ENCODE results near the gene TTLL6.

GRCh38 chr17:48751733-48752398, 65.2 kb downstream of the TTLL6 start:
- no peak for TF ChIP-seq GABPA (IDR thresholded peaks at IDR 0.05; ENCODE audit: low read depth)
- no peak for TF ChIP-seq POLR2AphosphoS5 (IDR thresholded peaks at IDR 0.05; ENCODE audit: low read depth)
- TF ChIP-seq, protein P1, sequence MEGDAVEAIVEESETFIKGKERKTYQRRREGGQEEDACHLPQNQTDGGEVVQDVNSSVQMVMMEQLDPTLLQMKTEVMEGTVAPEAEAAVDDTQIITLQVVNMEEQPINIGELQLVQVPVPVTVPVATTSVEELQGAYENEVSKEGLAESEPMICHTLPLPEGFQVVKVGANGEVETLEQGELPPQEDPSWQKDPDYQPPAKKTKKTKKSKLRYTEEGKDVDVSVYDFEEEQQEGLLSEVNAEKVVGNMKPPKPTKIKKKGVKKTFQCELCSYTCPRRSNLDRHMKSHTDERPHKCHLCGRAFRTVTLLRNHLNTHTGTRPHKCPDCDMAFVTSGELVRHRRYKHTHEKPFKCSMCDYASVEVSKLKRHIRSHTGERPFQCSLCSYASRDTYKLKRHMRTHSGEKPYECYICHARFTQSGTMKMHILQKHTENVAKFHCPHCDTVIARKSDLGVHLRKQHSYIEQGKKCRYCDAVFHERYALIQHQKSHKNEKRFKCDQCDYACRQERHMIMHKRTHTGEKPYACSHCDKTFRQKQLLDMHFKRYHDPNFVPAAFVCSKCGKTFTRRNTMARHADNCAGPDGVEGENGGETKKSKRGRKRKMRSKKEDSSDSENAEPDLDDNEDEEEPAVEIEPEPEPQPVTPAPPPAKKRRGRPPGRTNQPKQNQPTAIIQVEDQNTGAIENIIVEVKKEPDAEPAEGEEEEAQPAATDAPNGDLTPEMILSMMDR (IDR thresholded peaks at IDR 0.05; ENCODE audit: insufficient read depth, low read length): no peak
- TF ChIP-seq, protein P2, sequence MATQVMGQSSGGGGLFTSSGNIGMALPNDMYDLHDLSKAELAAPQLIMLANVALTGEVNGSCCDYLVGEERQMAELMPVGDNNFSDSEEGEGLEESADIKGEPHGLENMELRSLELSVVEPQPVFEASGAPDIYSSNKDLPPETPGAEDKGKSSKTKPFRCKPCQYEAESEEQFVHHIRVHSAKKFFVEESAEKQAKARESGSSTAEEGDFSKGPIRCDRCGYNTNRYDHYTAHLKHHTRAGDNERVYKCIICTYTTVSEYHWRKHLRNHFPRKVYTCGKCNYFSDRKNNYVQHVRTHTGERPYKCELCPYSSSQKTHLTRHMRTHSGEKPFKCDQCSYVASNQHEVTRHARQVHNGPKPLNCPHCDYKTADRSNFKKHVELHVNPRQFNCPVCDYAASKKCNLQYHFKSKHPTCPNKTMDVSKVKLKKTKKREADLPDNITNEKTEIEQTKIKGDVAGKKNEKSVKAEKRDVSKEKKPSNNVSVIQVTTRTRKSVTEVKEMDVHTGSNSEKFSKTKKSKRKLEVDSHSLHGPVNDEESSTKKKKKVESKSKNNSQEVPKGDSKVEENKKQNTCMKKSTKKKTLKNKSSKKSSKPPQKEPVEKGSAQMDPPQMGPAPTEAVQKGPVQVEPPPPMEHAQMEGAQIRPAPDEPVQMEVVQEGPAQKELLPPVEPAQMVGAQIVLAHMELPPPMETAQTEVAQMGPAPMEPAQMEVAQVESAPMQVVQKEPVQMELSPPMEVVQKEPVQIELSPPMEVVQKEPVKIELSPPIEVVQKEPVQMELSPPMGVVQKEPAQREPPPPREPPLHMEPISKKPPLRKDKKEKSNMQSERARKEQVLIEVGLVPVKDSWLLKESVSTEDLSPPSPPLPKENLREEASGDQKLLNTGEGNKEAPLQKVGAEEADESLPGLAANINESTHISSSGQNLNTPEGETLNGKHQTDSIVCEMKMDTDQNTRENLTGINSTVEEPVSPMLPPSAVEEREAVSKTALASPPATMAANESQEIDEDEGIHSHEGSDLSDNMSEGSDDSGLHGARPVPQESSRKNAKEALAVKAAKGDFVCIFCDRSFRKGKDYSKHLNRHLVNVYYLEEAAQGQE (IDR thresholded peaks at IDR 0.05; ENCODE audit: insufficient replicate concordance, low read depth): no peak

Data from HL-60 (cell line).